Suprapubic skin (tissue), 3 donors: ENCODE measurements around the gene CCDC89.

Experiments used
- POLR2A ChIP-seq, 2 donors: fragments of 450-650 bp; IDR thresholded peaks; one replicate each; pipeline ENCODE4 v1.6.1; 2017; ENCODE audit warnings: antibody characterized with exemption in 2 of 2, mild to moderate bottlenecking in 2 of 2, moderate library complexity in 2 of 2
- TF ChIP-seq, protein P1 (sequence below), 2 donors: fragments of 200-600 bp in 1 of 2; fragments of 450-650 bp in 1 of 2; sonication (generic) in 1 of 2; IDR thresholded peaks; one replicate each; pipeline ENCODE4 v1.5.1; 2016 to 2019; ENCODE audit warnings: antibody characterized with exemption in 2 of 2, mild to moderate bottlenecking in 1 of 2, moderate library complexity in 1 of 2

DNA sequence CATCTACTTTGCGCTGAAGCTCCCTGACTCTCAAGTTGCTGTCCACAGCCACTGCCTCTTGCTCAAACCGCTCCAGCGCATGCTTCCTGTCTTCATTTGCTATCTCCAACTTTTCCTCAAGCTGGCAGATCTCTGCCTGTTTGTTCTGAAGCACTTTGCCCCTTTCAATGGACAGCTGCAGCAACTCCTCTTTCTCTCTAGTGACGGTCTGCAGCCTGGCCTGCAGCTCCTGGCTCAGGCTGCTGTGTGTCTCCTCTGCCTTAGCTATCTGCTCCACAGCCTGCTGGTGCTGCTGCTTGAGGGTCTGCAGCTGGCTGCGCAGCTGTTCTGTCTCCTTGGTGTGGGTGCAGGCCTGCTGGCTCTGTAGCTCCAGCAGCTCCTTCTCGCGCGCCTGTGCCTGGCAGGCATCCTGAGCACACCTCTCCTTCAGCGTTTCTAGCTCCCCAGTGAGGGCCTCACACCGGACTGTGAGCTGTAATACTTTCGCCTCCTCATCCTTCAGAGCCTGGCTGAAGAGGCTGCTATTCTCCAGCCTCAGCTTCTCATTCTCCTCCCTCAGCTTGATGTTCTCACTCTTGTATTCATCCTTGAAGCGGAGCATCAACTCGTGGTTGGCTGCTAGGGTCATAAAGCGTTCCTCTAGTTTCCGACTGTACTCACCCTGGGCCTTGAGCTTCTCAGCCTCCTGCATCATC lies 723 bp downstream of the CCDC89 start:
- no peak for TF ChIP-seq POLR2A (IDR thresholded peaks at IDR 0.05)
- TF ChIP-seq, protein P1, sequence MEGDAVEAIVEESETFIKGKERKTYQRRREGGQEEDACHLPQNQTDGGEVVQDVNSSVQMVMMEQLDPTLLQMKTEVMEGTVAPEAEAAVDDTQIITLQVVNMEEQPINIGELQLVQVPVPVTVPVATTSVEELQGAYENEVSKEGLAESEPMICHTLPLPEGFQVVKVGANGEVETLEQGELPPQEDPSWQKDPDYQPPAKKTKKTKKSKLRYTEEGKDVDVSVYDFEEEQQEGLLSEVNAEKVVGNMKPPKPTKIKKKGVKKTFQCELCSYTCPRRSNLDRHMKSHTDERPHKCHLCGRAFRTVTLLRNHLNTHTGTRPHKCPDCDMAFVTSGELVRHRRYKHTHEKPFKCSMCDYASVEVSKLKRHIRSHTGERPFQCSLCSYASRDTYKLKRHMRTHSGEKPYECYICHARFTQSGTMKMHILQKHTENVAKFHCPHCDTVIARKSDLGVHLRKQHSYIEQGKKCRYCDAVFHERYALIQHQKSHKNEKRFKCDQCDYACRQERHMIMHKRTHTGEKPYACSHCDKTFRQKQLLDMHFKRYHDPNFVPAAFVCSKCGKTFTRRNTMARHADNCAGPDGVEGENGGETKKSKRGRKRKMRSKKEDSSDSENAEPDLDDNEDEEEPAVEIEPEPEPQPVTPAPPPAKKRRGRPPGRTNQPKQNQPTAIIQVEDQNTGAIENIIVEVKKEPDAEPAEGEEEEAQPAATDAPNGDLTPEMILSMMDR (IDR thresholded peaks at IDR 0.05), result no peak
